SU-DHL-6 (cell line): ENCODE results near the gene CCT2.

Source experiments
- EZH2phosphoT487 ChIP-seq: fragments of 200-600 bp; sonication (generic), shearing (Covaris generic); conservative IDR thresholded peaks from 2 replicates; pipeline ENCODE4 v1.6.1; 2018; ENCODE audit warnings: mild to moderate bottlenecking, antibody characterized with exemption, low read length, moderate library complexity, mixed read lengths
- TF ChIP-seq, protein P1 (sequence below): fragments of 200-600 bp; sonication (generic); IDR thresholded peaks from one replicate; pipeline ENCODE4 v1.5.1; 2017; ENCODE audit warnings: antibody characterized with exemption, mild to moderate bottlenecking, low read length, moderate library complexity; ENCODE audit not compliant: insufficient read depth, poor library complexity, severe bottlenecking

DNA sequence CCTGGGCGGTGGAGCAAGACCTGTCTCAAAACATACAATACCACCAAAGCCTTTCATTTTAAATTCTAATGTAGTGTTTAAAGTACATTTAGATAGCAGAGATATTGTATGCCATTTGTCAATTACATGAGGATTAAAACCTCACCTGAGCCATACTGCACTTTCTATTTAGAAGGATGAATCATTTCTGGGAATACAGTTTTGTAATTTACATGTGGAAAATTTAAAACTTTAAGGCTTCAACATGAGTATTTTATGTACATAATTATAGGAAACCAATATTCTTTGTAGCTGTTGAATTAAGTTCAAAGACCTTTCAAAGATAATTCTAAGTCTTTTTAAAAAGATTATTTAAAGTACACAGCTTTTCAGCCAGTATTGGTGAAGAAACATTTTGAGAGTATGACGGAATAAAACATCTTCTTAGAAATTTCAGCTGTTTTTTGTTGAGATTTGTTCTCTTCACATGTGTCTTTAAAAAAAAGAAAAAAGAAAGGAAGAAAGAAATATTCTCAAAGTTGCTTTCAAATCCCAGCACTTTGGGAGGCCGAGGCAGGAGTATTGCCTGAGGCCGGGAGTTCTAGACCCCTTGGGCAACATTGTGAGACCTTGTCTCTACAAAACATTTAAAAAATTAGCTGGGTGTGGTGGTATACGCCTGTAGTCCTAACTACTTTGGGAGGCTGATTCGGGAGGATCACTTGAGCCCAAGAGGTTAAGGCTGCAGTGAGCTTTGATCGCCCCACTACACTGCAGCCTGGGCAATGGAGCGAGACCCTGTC lies 34.5 kb upstream of the CCT2 start:
- TF ChIP-seq, protein P1, sequence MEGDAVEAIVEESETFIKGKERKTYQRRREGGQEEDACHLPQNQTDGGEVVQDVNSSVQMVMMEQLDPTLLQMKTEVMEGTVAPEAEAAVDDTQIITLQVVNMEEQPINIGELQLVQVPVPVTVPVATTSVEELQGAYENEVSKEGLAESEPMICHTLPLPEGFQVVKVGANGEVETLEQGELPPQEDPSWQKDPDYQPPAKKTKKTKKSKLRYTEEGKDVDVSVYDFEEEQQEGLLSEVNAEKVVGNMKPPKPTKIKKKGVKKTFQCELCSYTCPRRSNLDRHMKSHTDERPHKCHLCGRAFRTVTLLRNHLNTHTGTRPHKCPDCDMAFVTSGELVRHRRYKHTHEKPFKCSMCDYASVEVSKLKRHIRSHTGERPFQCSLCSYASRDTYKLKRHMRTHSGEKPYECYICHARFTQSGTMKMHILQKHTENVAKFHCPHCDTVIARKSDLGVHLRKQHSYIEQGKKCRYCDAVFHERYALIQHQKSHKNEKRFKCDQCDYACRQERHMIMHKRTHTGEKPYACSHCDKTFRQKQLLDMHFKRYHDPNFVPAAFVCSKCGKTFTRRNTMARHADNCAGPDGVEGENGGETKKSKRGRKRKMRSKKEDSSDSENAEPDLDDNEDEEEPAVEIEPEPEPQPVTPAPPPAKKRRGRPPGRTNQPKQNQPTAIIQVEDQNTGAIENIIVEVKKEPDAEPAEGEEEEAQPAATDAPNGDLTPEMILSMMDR = no peak
- TF ChIP-seq EZH2phosphoT487 = no peak
